T-helper 1 cell treated with Interleukin-12 subunit alpha and Interleukin-12 subunit beta and Interleukin-4 antibody, amounts not matched to agents 30 ng/mL and 1 ng/mL, for 36 hours (primary cell): ENCODE measurements around the gene ATP6AP1. TPM values are rescaled to one million over a fixed set of nuclear protein-coding genes. Genes with fewer than 3 reads are reported as not detected.

Experiments
- intact Hi-C: fragments of 100-400 bp; cut with micrococcal nuclease; formaldehyde crosslinking; loops from one replicate; pipeline ENCODE4 v1.15.1; 2024
- total RNA-seq: library from RNA; stranded (reverse); gene quantifications from 2 replicates; pipeline ENCODE4 v1.2.3, GENCODE V29; 2022

ATP6AP1 gene
- total RNA-seq, 1 donor from 2014 or later = 61.3 TPM

DNA sequence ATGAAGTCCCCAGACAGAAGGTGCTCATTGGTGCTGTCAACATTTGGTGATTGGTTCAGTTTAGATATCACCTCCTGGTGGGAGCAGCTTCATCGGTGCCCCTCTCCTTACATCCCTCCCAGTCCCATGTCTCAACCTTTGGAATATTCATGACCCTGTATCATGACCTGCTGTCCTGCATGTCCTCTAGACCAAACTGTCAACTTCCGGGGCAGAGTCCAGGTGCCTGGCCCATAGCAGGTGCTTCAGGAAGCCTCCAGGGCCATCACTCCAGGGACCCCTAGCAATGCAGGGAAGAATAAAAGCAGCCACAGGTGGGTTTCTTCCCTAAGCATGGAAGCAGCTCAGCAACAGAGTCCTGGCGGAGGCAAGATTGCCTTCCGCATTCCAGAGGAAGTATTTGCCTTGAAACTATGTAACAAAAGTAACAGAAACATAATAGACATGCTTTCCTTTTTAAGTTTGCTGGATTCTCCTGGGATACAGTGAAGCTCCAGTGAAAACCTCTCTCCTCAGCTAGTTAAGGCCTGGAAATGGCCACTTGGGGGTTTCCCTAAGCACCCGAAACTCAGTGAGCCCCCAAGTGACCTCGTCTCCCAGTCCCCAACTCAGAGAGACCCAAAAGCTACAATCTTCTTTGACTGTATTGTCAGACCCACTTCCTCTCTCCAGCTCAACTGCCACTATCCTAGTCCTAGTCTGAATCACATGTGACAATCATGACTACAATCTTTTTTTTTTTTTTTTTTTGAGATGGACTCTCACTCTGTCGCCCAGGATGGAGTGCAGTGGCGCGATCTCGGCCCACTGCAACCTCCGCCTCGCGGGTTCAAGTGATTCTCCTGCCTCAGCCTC, 1.3 kb upstream of the ATP6AP1 start:
- intact Hi-C loops = no loop called here

DNA sequence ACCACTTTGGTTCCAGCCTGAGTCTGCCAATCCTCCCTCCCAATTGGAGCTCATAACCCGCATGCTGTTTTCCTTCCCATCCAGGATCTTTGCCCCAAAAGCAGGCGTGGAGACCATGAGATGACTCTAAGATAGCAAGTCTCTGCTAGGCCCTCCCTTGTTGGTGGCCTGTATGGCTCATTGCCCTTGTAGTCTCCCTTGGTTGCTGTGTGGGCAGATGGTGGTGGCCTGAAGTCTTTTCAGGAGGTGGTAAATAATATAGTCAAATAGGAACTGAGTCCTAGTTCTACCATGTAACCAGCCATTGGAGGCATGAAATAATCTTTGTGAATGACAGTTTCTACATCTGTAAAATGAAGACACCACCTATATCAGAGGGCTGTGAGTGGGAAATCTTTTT, 1.2 kb downstream of the ATP6AP1 start:
- intact Hi-C loops = no loop called here

DNA sequence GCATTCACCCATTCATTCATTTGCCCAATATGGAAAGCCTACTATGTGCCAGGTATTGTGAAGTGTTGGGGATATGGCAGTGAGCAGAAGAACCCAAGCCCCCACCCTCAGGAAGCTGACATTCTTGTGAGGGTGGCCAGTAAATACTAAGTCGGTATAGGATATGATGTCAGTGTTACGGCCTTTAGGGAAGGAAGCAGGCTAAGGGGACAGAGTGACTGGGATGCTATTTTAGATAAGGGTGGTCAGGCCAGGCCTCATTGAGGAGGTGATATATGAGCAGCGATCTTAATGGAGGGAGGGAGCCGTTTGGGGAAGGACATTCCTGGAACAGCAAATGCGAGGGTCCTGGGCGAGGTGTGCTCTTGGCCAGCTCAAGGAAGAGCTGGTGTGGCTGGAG, 2.0 kb downstream of the ATP6AP1 start:
- intact Hi-C loops = no loop called here

DNA sequence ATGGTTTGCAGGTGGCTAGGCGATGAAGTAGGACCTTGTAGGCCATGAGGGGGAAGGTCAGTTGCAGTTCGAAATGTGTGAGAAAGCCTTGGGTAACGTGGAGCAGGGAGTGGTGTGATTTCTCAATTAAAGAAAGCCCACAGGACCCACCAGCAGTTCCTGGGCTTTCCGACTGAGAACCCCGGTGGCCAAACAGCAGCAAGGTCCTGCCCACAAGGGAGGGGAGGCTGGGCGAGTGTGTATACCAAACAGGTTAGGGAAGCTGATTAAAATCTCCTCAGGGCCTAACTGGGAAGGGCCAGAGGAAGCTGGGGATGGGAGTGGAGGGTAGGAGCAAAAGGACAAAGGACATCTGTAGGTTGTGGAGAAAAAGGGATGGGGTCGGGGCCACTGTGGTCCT, 2.4 kb downstream of the ATP6AP1 start:
- intact Hi-C loops = no loop called here

DNA sequence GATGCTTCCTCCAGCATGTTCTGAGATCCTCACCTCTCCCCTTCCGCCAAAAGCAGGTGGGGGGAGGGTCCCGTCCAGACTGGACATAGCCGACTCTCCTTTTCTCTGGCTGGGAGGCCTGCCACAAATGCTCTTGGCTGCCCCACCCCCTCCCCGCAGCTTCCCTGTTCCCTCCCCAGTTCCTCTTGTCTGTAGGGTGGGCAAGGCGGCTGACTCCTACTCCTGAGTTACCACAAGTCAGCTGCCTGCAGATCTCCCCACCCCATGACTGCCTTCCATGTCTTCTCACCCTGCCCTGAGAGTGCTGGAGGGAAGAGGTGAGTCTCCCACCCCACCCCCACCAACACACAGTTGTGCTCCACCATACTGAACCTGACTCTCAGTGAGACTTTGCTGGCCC, 2.9 kb downstream of the ATP6AP1 start:
- intact Hi-C loops = no loop called here

DNA sequence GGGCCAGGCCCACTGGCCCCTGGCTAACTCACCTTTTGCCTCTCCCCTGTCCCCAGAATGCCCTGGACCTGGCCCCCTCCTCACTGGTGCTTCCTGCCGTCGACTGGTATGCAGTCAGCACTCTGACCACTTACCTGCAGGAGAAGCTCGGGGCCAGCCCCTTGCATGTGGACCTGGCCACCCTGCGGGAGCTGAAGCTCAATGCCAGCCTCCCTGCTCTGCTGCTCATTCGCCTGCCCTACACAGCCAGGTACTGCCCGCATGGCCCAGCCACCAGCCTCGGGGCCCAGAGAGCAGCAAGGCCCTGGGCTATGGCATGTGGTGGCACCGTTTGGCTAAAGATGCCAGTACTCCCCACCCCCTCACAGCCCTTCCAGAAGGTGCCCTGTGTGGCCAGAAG, 3.7 kb downstream of the ATP6AP1 start:
- intact Hi-C loops = no loop called here

DNA sequence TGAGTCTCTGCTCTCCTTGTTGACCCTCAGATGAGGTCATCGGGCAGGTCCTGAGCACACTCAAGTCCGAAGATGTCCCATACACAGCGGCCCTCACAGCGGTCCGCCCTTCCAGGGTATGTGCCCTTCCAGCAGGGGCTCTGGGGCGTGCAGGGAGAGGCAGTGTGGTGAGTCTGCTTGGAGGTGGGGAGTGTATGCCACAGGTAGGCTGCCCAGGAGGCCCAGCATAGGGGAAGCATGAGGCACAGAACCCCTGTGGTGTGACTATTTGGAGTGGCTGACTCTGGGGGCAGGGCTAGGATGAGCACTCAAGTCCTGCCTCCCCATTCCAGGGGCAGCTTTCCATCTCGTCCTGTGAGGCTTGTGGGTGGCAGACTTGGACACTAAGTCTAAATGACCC, 5.1 kb downstream of the ATP6AP1 start:
- intact Hi-C loops = no loop called here

DNA sequence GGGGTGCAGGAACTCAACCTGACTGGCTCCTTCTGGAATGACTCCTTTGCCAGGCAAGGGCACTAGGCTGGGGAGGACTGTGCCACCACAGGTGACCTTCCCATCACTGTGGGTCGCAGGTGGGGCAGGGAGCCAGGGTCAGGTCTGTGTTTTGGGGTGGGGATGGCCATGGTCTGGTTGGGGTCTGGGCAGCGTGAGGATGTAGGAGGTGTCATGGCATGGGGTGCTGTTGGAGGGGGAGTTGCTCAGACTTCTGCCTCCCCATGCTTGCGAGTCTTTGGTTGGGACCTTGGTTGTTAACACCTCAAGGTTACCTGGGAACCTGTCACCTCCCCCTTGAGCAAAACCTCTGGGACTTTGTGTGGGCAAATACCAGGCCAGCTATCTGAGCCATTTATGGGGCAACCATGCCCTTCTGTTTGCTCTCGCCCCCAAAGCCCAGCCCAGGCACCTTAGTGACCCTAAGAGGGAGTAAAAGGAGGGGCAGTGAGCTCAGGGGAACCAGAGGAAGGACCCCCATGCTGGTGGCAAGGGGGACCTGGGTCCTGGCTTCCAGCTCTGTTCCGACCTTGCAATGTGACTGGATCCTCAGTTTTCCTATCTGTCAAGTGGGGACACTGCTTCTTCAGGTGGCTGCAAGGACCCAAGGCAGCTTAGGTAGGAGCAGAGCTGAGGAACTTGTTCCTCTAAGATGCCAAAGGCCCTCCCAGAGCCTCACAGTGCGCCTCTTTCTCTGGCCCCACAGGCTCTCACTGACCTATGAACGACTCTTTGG, 6.1 kb downstream of the ATP6AP1 start:
- intact Hi-C loops = loop anchor here (5.0 kb wide), 1 partner anchor 37 kb away; the partner anchor contains the start of gene RPL10

DNA sequence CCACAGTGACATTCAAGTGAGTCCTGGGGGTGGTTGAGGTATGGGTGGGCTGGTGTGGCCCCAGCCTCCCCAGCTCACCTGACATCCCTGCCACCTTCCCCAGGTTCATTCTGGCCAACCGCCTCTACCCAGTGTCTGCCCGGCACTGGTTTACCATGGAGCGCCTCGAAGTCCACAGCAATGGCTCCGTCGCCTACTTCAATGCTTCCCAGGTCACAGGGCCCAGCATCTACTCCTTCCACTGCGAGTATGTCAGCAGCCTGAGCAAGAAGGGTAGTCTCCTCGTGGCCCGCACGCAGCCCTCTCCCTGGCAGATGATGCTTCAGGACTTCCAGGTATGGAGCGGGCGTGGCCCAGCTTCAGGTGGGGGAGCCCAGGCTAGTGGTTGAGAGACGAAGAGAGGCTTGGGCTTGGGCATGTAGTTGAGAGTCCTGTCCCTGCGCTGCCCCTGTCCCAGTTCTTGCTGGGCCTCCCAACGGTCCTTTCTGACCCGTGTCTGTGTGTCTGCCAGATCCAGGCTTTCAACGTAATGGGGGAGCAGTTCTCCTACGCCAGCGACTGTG, 6.8 kb downstream of the ATP6AP1 start:
- intact Hi-C loops = loop anchor here (5.0 kb wide), 1 partner anchor 38 kb away; the partner anchor contains the start of gene RPL10

DNA sequence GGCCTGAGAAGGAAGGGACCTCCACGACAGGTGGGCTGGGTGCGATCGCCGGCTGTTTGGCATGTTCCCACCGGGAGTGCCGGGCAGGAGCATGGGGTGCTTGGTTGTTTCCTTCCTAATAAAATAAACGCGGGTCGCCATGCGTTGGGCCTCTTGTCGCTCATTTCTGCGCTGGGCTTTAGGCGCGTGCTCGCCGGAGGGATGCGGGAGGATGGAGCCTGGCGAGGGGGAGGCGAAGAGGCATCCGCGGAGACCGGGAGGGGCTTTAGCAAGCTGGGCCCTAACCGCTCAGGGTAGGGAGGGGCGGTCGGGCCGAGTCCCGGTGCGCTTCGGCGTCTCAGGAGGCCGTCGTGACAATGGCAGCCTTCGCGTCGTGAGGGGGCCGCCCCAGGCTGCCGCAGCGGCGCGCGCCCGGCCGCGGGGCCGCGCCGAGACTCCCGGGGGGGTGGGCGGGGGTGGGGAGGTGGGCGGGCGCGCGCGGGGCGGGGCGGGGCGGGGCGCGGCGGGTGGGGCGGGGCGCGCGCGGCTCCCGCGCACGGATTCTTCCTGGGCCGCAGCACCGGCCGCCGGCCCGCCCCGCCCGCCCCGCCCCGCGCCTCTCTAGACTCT, 8.0 kb downstream of the ATP6AP1 start:
- intact Hi-C loops = loop anchor here (1.0 to 5.0 kb wide), 6 partner anchors 8 to 68 kb away; partner anchors contain the start of genes ATP6AP1, LAGE3, PLXNA3 and RPL10

DNA sequence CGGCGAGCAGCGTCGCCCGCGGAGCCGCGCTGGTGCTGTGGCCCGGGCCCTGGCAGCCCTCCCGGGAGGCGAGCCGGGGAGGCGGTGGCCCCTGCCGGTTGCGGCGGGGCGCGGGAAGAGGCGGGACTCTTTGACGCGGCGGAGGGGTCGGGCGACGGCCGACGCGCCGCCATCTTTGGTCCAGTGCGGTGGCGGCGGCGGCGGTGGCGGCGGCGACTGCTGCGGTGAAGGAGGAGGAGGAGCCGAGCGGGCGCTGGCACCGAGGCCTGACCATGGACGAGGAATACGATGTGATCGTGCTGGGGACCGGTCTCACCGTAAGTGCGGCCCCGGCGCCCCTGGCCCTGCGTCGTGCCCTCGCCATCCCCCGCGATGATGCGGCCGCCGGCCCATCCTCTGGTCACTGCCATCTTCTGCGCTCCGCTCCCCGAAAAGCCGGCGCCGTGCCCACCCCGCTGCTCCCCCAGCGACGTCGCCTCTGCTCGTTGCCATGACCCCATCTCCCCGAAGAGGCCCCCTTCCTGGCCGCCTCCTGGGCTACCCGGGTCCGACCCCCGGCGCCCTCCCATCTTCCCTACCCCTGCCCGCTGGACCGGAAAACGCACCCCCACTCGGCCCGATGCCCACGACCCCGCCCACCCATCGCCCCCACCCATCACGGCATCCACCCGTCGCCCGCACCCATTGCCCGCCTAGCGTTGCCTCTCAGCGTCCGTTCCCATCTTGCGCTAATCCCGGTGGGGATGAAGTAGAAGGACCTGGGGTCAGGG, 8.7 kb downstream of the ATP6AP1 start, which contains the start of gene GDI1:
GDI1 (plus strand) TSS at position 172 of the 770 bp plus-strand sequence; CDS start at position 273, 101 bp downstream.
- intact Hi-C loops = loop anchor here (1.0 to 5.0 kb wide), 6 partner anchors 9 to 68 kb away; partner anchors contain the start of genes ATP6AP1, LAGE3, PLXNA3 and RPL10

DNA sequence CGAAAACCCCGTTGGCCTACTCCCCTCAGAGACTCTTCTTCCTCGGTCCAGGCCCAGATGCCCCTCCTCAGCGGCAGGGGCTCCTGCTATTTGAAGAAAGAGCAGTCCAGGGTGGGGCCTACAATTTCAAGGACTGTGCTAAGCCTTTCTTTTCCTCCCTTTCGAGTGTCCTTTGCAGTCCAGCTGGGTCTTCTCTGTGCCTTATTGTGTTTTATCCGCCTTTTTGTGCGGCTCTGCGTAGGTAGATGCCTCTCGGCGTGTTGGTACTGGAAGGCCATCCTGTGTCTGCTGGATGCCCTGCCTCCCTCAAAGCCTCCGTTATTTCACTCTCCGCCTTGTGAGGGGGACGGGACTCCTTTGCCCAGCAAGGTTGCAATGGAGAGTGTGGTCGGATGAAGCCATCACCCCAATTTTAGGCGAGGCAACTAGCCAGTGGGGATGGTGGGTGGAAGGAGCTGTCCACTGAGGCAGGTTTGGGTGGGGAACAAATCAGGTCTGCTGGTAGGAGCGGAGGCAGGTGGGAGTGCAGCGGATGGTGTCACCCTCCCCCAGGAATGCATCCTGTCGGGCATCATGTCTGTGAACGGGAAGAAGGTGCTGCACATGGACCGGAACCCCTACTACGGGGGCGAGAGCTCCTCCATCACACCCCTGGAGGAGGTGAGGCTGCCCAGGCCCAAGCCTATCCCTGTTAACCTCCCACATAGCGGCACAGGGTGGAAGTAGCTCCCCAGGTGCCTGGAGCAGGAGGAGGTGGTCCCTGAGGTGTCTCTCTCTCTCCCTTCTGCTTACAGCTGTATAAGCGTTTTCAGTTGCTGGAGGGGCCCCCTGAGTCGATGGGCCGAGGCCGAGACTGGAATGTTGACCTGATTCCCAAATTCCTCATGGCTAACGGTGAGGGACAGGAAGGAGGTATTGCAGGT, 9.8 kb downstream of the ATP6AP1 start:
- intact Hi-C loops = loop anchor here (2.0 to 5.0 kb wide), 5 partner anchors 21 to 69 kb away; partner anchors contain the start of genes LAGE3, PLXNA3, RPL10 and SLC10A3

DNA sequence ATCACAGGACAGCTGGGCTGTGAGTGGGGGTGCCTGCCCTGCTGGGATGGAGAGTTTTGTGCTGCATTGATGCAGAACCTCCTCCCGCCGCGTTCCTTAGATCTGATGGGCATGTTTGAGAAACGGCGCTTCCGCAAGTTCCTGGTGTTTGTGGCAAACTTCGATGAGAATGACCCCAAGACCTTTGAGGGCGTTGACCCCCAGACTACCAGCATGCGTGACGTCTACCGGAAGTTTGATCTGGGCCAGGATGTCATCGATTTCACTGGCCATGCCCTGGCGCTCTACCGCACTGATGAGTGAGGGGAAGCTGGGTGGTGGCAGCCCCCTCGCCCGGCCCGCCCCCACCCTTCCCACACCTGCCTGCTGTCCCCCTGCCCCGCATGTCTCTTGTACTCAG, 11.4 kb downstream of the ATP6AP1 start:
- intact Hi-C loops = loop anchor here (5.0 kb wide), 2 partner anchors 43 to 77 kb away; partner anchors contain the start of genes FAM3A and RPL10

DNA sequence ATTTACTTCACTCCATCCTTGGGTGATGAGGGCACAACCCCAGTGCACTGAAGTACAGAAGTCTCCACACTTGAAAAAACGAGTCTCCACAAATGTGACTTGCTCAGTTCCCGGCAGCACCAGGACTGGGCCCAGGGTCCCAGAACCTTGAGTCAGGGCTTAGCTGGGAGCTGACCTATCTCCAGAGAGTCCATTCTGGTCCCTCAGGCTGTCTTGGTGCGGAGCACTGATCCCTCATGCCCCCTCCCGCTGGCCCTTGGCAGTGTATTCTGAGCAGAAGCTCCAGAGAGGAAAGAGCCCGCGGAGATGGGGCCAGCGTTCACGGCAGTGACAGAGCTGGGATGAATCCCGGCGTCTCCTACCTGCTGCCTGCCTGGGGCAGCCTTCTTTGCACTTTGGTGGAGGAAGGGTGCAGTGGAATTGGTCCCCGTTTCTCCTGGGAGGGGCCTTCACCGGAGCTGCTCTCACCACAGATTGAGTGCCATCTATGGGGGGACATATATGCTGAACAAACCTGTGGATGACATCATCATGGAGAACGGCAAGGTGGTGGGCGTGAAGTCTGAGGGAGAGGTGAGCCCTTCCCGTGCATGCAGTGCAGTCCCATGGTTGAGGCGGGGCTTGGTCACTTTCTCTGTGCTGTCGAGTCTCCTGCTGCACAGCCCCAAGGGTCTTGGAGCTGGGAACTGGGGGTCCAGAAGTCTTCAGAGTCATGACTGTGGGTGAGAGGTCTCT, 12.3 kb downstream of the ATP6AP1 start:
- intact Hi-C loops = loop anchor here (5.0 kb wide), 1 partner anchor 77 kb away; the partner anchor contains the start of gene FAM3A

DNA sequence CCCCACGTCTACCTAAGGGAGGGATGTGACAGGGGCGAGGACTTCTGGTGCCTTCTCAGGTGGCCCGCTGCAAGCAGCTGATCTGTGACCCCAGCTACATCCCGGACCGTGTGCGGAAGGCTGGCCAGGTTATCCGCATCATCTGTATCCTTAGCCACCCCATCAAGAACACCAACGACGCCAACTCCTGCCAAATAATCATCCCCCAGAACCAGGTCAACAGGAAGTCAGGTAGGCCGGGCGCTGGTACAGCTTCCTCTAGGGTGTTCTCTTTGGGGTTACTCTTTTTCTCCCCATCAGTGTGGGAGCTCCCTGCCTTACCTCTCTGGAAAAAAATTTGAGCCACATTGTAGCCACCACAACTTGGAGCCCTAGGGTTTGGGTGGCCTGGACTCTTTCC, 13.1 kb downstream of the ATP6AP1 start:
- intact Hi-C loops = loop anchor here (5.0 kb wide), 1 partner anchor 76 kb away; the partner anchor contains the start of gene FAM3A

DNA sequence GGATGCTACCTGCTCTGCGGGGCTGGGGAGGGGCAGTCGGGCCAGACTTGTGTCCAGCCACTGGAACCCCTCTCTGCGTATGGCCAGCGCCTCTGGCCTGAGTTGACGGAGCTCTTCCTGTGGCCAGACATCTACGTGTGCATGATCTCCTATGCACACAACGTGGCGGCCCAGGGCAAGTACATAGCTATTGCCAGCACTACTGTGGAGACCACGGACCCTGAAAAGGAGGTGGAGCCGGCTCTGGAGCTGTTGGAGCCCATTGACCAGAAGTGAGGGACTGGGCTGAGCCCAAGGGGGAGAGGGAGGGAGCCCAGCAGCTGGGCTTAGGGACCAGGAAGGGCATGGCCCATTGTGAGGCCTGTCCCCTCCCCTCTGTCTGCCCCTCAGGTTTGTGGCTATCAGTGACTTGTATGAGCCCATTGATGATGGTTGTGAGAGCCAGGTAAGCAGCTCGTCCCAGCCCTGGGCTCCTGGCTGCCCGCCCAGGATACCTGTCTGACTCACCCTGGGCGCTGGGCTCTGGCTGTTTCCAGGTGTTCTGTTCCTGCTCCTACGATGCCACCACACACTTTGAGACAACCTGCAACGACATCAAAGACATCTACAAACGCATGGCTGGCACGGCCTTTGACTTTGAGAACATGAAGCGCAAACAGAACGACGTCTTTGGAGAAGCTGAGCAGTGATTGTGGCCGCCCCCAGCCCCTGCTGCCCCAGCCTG, 13.7 kb downstream of the ATP6AP1 start:
- intact Hi-C loops = loop anchor here (5.0 kb wide), 1 partner anchor 75 kb away; the partner anchor contains the start of gene FAM3A

DNA sequence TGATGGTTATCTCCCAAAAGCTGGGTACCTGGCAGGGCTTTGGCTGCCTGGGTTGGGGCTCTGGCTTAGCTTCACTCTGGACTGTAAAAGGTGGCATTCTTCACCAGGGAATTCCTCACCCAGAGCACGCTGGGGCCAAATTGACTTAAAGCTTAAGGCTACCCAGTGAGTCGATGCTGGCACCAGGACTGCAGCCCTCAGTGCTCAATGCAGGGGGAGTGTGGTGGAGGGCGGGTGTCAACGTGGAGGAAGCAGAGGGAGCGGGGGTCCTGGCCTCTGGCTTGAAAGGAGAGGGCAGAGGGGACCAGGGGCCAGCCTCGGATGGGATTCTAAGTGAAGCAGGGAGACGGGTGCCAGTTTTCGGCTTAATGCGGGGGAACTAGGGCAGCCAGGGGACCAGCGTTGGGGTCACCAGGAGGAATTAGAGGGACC, 15.0 kb downstream of the ATP6AP1 start:
- intact Hi-C loops = loop anchor here (5.0 kb wide), 1 partner anchor 74 kb away; the partner anchor contains the start of gene FAM3A
